NCI-H1048 (cell line): ENCODE measurements around the gene C1orf174.

Experiments used
- DNase-seq: peaks from one replicate; lab custom pipeline; 2025; lab: John Stamatoyannopoulos, UW

Gene C1orf174

GRCh38 chr1:3909615-3910014, 9.5 kb upstream of the C1orf174 start:
- DNase-seq, result no peak

DNA sequence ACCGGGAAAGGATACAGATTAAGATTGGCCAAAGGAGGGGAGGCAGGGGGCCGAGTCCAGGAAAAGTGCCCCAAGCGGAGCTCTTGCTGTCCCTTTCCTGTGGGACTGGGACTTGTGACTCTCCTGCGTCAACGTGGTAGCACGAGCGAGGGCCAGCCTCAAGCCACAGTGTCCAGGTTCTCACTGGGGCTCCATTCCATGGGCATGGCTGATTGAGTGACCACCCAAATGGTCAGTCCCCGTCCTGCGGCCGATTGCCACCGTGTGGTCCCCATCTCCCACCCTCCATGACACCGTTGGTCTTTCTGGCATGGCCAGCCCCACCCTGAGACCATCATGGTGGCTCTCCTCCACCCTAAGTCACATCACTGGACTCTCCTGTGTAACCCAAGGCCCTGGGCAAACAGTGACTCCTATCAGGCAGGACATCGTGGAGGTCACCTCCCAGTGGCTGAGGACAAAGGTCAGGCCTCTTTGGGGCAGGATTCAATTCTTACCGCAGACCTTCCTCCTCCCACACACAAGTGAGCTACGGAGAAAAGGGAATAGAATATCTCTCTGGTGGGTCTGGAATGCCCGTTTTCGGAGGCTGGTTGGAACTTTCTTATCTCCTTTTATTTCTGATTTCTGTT, 8.9 kb upstream of the C1orf174 start:
- no peak for DNase-seq

DNA sequence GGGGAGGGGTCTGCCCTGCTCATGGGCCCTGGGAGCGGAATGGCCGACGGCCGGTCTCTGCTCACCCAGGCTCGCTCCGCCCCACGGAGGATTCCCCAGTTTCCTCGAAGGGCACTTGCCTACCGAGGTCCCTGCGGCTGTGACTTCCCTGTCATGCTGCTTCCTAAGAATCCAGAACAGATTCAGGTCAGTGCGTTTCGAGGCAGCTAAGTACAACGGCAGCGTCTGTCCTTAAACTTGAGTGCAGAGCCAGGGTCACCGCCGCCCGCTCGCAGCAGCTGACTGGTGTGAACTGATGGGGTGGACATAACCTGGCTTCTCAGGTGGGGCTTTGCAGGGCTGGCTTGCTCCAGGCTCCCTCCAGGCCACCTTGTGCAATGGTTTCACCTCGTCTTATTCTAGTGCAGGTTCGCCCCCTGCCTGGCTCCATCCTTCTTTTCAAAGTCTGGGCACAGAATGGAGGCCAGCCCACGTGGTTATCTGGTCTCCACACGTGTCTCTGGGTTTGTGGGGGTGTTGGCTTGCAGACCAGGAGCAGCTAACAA, 7.6 kb upstream of the C1orf174 start:
- no peak for DNase-seq

DNA sequence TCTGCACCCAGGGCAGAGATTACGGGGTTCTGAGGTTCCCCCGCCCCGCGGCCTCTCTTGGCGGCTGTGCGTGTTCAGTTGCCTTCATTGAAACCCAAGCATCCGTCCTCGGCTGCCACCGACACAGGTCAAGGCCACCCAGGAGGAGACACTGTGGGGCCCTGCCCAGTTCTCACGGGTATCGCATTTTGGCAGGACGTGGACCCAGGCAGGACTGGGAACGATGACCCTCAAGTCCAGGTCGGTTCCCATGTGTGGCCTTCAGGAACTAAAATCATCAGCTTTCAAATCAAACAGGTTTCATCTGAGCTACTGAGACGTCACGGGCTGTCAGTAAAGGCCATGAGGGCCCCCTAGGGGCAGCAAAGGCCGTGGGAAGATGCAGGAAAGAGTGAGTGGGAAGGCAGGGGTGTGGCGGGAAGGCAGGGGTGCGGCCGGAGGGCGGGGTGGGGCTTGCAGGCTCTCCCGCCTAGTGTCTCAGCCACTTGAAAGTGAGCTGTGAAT, 7.0 kb upstream of the C1orf174 start:
- DNase-seq, result no peak

DNA sequence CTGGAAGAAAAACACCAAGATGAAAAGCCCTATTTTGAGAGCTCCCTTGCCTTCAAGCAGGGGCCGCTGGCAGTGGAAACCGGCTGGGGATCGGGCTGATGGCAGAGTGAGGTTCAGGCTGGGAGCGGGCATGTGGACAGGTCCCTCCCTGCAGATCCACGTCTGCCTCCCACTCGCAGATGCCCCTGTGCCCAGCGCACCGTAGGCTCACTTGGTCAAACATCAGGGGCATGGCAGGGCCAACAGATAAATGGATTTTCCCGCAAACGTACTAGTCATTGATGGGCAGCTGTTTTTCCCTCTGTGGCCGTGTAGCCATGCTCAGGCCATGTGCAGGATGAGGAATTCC, 6.6 kb upstream of the C1orf174 start:
- DNase-seq, result no peak

DNA sequence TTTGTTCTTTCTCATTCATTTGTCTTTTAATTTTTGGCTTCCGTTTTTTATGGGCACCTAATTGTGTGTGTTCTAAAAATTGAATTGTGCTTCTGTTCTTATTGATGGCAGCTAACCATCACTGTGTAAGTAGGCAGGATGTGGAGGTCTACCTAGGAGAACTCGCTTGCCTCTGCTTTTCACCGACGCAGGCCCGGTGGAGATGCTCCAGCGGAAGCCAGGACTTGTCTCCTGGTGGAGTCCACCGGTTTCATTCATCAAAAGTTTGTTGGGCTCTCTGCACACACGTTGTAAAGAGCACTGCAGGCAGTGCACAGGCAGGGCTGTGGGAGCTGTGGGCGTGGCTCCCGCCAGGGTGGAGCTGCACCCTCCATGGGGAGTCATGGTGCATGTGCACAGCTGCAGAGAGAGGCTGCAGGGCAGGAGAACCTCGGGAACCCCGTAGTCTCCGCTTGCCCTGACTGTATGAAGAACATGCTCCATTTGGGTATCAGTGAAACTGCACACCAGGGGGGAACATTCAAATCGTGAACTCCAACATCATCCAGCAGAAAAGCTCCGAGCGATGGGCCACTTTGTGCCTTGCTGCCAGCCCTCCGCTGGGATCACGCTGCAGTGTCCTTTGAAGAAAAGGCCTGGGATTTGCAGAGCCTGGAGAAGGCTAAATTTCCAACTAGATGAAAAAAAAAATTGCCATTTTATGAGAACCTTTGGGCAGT, 6.0 kb upstream of the C1orf174 start:
- no peak for DNase-seq

GRCh38 chr1:3905266-3905952, 5.3 kb upstream of the C1orf174 start:
- no peak for DNase-seq

- no peak for DNase-seq
These were observed 4.7 kb upstream of the C1orf174 start for GRCh38 chr1:3904843-3905185.

- DNase-seq, result no peak
These were observed 4.2 kb upstream of the C1orf174 start for GRCh38 chr1:3904006-3904842.

DNA sequence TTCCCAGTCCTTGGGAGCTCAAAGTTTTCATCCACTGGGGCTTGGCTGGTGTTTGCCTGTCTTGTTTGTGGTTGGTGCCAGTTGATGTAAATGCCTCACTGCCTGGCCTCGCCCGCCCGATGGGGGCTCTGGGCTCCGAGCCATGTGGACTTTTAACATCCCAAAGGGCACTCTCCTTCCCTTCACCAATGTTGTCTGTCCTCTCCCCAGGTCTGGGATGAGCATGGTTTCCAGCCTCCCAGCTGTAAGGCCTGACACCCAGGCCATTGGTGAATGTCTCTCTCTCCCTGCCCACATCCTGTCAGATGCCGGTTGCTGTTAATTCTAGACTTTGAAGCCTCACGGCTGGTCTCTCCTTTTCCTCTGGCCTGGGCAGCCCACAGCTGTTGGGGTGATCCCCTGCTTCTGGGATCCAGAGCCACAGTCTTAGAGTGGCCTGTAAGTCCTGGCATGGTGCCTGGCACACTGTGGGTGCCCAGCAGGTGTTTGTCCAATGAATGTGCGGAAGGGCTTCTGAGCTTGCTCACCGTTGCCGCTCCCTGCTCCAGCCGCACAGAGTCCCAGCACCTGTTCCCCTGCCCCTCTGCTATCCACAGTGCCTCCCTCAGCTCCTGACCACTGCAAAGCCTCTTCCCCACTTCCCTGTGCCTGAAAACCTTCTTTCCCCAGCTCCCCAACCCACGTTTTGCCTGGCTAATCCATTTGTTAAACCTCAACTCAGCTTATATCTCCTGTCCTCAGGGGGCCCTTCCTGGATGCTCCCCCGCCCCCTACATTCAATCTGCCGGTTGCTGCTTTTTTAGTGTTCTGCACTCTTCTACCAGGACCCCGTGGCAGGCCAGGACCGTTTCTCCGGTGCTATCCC, 3.3 kb upstream of the C1orf174 start:
- DNase-seq, result no peak

DNA sequence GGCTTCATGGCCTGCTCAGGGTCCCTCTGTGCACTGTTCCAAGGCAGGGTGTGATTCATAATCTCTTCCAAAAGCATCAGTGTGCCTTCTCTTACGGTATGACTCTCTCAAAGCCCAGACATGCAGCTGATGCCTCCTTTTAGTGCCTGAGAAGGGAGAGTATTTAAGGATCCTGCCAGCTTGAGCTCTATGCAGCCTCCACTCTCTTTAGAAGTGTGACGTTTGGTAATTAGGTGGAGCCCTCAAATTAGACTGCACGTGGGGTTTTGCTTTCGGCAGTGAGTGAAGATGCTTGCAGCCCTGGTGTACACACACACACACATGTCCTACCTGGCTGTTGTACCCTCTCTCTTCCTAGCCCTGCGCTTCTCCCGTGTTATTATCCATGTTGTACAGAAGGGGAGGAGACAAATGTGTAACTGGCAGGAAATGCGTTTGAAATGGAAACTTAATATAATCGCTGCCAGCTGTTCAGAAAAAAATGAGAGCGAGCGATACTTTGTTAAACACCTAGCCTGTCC, 2.6 kb upstream of the C1orf174 start:
- DNase-seq, result no peak

- DNase-seq, result no peak
These were observed 2.0 kb upstream of the C1orf174 start for GRCh38 chr1:3902111-3902511.

GRCh38 chr1:3900969-3901529, 977 bp upstream of the C1orf174 start:
- peak; percentile 57 for DNase-seq

- no peak for DNase-seq
These were observed 320 bp downstream of the C1orf174 start for GRCh38 chr1:3899754-3900149.

GRCh38 chr1:3898994-3899753, 898 bp downstream of the C1orf174 start:
- DNase-seq, result no peak

GRCh38 chr1:3898475-3898735, 1.7 kb downstream of the C1orf174 start:
- DNase-seq, result no peak

GRCh38 chr1:3896396-3897000, 3.6 kb downstream of the C1orf174 start:
- DNase-seq, result no peak

GRCh38 chr1:3895951-3896325, 4.1 kb downstream of the C1orf174 start:
- DNase-seq, result no peak

- DNase-seq, result no peak
These were observed 4.7 kb downstream of the C1orf174 start for GRCh38 chr1:3895279-3895950.
